Measurements from ENCODE around the gene CRIM1. TPM values are rescaled to one million over a fixed set of nuclear protein-coding genes. Genes with fewer than 3 reads are reported as not detected.

CRIM1 gene
- total and polyA plus RNA-seq, 12 donors = 7.6 to 66.3 (median 24.3) TPM

DNA sequence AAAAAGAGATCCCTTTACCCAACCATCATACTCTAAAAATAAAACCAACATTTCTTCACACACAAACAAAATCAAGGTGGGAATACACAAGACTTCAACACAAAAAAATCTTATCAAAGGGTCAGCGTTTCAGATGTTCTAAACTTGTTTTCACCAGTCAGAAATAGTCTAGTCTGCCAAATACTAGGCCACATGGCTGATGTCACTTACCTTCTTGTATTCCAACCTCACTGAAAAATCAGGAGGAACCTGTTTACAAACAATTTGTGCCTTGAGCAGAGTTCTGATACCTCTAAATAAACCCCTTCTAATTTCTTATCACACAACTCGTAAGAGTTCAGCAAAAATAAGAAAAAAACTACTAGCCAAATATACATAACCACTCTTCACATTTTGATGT is 222.3 kb downstream of the CRIM1 start:
- no peak for DNase-seq
- TF ChIP-seq, protein P1, sequence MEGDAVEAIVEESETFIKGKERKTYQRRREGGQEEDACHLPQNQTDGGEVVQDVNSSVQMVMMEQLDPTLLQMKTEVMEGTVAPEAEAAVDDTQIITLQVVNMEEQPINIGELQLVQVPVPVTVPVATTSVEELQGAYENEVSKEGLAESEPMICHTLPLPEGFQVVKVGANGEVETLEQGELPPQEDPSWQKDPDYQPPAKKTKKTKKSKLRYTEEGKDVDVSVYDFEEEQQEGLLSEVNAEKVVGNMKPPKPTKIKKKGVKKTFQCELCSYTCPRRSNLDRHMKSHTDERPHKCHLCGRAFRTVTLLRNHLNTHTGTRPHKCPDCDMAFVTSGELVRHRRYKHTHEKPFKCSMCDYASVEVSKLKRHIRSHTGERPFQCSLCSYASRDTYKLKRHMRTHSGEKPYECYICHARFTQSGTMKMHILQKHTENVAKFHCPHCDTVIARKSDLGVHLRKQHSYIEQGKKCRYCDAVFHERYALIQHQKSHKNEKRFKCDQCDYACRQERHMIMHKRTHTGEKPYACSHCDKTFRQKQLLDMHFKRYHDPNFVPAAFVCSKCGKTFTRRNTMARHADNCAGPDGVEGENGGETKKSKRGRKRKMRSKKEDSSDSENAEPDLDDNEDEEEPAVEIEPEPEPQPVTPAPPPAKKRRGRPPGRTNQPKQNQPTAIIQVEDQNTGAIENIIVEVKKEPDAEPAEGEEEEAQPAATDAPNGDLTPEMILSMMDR (IDR thresholded peaks at IDR 0.05) = no peak
- TF ChIP-seq POLR2A (IDR thresholded peaks at IDR 0.05) = no peak
- Histone ChIP-seq H3K27ac (no peak overlapping the region), H3K27me3 (no peaks in the 10 kb centered on the region), H3K9me3 (replicated peaks in 1 of 3) (no peaks in the 10 kb centered on the region), H3K36me3 (replicated peaks in 1 of 2) (peaks cover 0 to 46% of the 10 kb centered on the region in 2 donors), H3K4me3 (no peak overlapping the region), H3K4me1 (replicated peaks in 1 of 2) (peaks cover 0 to 1% of the 10 kb centered on the region in 2 donors)
- WGBS, 4 donors = 88 to 97% (median 93%) methylated on average over 2 of the region's 2 CpGs
- intact Hi-C loops (cut with DNase I) = no loop called here

DNA sequence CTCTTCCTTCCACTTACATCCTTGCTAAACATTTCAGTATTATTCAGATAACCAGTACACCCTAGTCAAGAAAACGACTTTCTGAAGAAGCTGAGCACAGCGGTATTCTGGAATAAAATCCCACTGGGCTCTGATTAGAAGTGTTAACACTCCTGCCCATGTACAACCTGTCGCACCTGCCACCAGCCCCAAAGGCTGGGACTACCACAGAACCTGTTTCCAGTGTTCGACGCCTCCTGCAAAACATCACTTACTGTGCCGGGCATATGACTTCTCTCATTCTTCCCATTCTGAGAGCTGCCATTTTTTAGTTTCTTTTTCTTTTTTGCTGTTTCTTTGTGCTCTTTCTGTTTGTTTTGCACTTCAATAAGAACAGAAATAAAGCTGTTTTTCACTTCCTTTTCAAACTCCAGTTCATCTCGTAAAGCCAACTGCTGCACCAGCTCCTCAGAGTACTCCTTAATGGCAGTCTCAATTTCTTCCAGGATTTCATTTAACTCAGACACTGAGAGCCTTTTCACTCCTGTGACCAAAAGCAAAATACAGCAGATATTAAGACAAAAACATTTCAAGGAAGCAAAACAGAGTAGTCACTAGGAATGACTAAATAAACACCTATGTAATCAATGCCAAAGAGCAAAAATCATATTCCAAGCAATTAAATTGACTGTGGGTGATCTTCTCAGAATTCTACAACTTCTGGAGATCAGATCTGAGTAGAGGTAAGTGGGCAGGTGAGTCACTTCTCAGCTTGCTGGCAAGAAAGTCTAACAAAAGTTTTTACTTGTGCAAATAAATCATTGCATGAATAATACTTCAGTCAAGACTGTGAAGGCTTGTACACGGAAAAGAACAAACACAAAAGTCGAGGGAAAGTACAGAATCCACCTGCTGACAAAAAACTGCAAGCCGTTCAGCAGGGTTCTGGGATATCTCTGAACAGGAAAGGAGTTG is 223.0 kb downstream of the CRIM1 start:
- TF ChIP-seq, protein P1 (IDR thresholded peaks at IDR 0.05) = no peak
- no peak for TF ChIP-seq POLR2A (IDR thresholded peaks at IDR 0.05)
- peak overlapping the region in 1 of 5 donors; percentile 35 for H3K27ac ChIP-seq
- intact Hi-C loops (cut with DNase I) = no loop called here
- H3K36me3 ChIP-seq (replicated peaks in 1 of 2) = peaks cover 0 to 50% of the 10 kb centered on the region in 2 donors
- no peaks in the 10 kb centered on the region for H3K27me3 ChIP-seq
- no peak overlapping the region for H3K4me3 ChIP-seq
- no peaks in the 10 kb centered on the region for H3K9me3 ChIP-seq (replicated peaks in 1 of 3)
- H3K4me1 ChIP-seq (replicated peaks in 1 of 2) = no peaks in the 10 kb centered on the region
- no peak for DNase-seq
- 78 to 83% (median 80%) methylated on average over 10 of the region's 10 CpGs for WGBS, 4 donors

DNA sequence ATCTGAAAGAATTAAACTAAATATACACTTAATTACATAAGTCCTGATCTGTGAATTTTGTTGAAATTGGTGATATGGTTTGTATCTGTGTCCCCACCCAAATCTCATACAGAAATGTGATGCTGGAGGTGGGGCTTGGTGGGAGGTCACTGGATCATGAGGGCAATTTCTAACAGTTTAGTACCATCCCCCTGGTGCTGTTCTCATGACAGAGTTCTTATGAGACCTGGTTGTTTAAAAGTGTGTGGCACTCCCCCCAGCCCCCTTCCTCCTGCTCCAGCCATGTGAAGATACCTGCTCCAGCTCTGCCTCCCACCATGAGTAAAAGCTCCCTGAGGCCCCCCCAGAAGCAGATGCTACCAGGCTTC is 223.7 kb downstream of the CRIM1 start:
- intact Hi-C loops (cut with DNase I) = no loop called here
- no peak for TF ChIP-seq POLR2A (IDR thresholded peaks at IDR 0.05)
- TF ChIP-seq, protein P1 (IDR thresholded peaks at IDR 0.05) = no peak
- Histone ChIP-seq H3K4me3 (no peak overlapping the region), H3K27me3 (no peaks in the 10 kb centered on the region), H3K9me3 (replicated peaks in 1 of 3) (no peaks in the 10 kb centered on the region), H3K4me1 (replicated peaks in 1 of 2) (no peaks in the 10 kb centered on the region), H3K27ac (peak overlapping the region in 1 of 5 donors; percentile 35), H3K36me3 (replicated peaks in 1 of 2) (peaks cover 0 to 50% of the 10 kb centered on the region in 2 donors)
- DNase-seq = no peak

DNA sequence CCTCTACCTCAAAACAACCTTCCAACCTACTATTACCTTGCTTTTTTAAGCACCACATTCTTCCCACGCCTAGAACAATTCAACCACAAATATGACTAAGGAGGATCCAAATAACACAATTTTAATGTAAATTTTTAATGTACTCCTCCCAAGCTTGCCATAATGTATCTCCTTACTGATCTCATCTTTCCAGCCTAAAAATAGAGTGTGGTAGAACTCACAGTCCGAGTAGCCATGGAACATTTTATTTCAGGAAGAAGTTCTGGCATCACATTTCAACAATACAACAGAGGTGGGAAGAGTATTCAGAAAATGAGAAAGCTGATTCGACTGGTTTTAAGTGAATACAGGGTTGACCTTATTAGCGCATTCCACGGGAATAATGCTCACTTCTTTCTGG is 227.0 kb downstream of the CRIM1 start:
- no peak for TF ChIP-seq POLR2A (IDR thresholded peaks at IDR 0.05)
- TF ChIP-seq, protein P1 (IDR thresholded peaks at IDR 0.05) = no peak
- Histone ChIP-seq H3K27me3 (no peaks in the 10 kb centered on the region), H3K27ac (no peak overlapping the region), H3K36me3 (replicated peaks in 1 of 2) (peaks cover 0 to 44% of the 10 kb centered on the region in 2 donors), H3K4me1 (replicated peaks in 1 of 2) (no peaks in the 10 kb centered on the region), H3K4me3 (no peak overlapping the region), H3K9me3 (replicated peaks in 1 of 3) (no peaks in the 10 kb centered on the region)
- WGBS, 4 donors = 86 to 92% (median 89%) methylated on average over 5 of the region's 5 CpGs
- intact Hi-C loops (cut with DNase I) = no loop called here
- no peak for DNase-seq
